Esophagus squamous epithelium (tissue), 5 donors: ENCODE results near the gene PHGDH. TPM values are rescaled to one million over a fixed set of nuclear protein-coding genes. Genes with fewer than 3 reads are reported as not detected.

Experiments
- DNase-seq: peaks from one replicate; lab custom pipeline; 2025; lab: John Stamatoyannopoulos, UW
- H3K27ac ChIP-seq, 4 donors: fragments of 200-600 bp; sonication (generic); one replicate each; pipeline ENCODE4 v1.5.1; 2016 to 2019; ENCODE audit warnings: mild to moderate bottlenecking in 1 of 4
- H3K27me3 ChIP-seq, 4 donors: fragments of 200-600 bp; sonication (generic); 1 replicate in 3 of 4; 2 replicates in 1 of 4; pipeline versions ENCODE4 v1.5.1 to v1.6.0; 2017 to 2021; ENCODE audit warnings: antibody characterized with exemption in 1 of 4
- H3K36me3 ChIP-seq, 3 donors: fragments of 200-600 bp; sonication (generic); one replicate each; pipeline ENCODE4 v1.5.1; 2016 to 2019
- H3K4me1 ChIP-seq, 3 donors: fragments of 200-600 bp; sonication (generic); one replicate each; pipeline ENCODE4 v1.5.1; 2017 to 2019
- H3K4me3 ChIP-seq, 4 donors: fragments of 200-600 bp; sonication (generic); 1 replicate in 3 of 4; 2 replicates in 1 of 4; pipeline ENCODE4 v1.5.1; 2016 to 2019; ENCODE audit warnings: mild to moderate bottlenecking in 2 of 4, moderate library complexity in 1 of 4
- H3K9me3 ChIP-seq, 3 donors: fragments of 200-600 bp; sonication (generic); one replicate each; pipeline ENCODE4 v1.5.1; 2016 to 2019
- CTCF ChIP-seq, 6 experiments: fragments of 450-650 bp in 4 of 6; fragments of 200-600 bp in 2 of 6; sonication (generic) in 2 of 6; IDR thresholded peaks; one replicate each; pipeline ENCODE4 v1.5.1; 2016 to 2019; ENCODE audit warnings: antibody characterized with exemption in 6 of 6, mild to moderate bottlenecking in 4 of 6, moderate library complexity in 4 of 6
- POLR2A ChIP-seq, 4 donors: fragments of 450-650 bp; IDR thresholded peaks; one replicate each; pipeline ENCODE4 v1.6.1; 2017; ENCODE audit warnings: antibody characterized with exemption in 4 of 4, mild to moderate bottlenecking in 4 of 4, moderate library complexity in 3 of 4
- WGBS, 2 donors: methylation state at CpG; one replicate each; pipeline ENCODE4 v1.1.5; 2018; 5-methylcytosine and 5-hydroxymethylcytosine counted together
- intact Hi-C: fragments of 100-400 bp; cut with DNase I; formaldehyde crosslinking; loops from one replicate; pipeline ENCODE4 v1.15.0; 2022
- total RNA-seq, 4 donors: library from RNA; depleted of rRNA; stranded (reverse); fragments of >200 nt; gene quantifications; one replicate each; pipeline ENCODE4 v1.1.0, GENCODE V29; 2016
- donor health status: DM: yes; HTN: yes; CAD: no.

Gene PHGDH
- total RNA-seq, 4 donors from 2014 or later, result 34.5 to 89.7 (median 43.2) TPM

- intact Hi-C loops, result no loop called here
- TF ChIP-seq CTCF (IDR thresholded peaks at IDR 0.05), result no peak
- TF ChIP-seq POLR2A (IDR thresholded peaks at IDR 0.05), result no peak
- no peak for DNase-seq
- Histone ChIP-seq H3K36me3 (no peaks in the 10 kb centered on the region), H3K4me1 (peaks cover 5 to 64% (median 24%) of the 10 kb centered on the region in 3 donors), H3K27me3 (no peaks in the 10 kb centered on the region), H3K9me3 (no peaks in the 10 kb centered on the region), H3K4me3 (no peak overlapping the region), H3K27ac (no peak overlapping the region)
- 65 to 71% methylated on average over 3 of the region's 3 CpGs for WGBS, 2 donors
Measured at GRCh38 chr1:119771770-119772169, 60.0 kb downstream of the PHGDH start.

- no peak overlapping the region for H3K27ac ChIP-seq
- no peak for DNase-seq
- 87 to 90% methylated on average over 2 of the region's 2 CpGs for WGBS, 2 donors
- H3K9me3 ChIP-seq, result no peaks in the 10 kb centered on the region
- H3K4me3 ChIP-seq, result no peak overlapping the region
- no peaks in the 10 kb centered on the region for H3K27me3 ChIP-seq
- intact Hi-C loops, result no loop called here
- peaks cover 3 to 58% (median 19%) of the 10 kb centered on the region in 3 donors for H3K4me1 ChIP-seq
- H3K36me3 ChIP-seq, result no peaks in the 10 kb centered on the region
- TF ChIP-seq CTCF (IDR thresholded peaks at IDR 0.05) (no peak), POLR2A (IDR thresholded peaks at IDR 0.05) (no peak)
Measured at GRCh38 chr1:119772298-119772697, 60.6 kb downstream of the PHGDH start.

DNA sequence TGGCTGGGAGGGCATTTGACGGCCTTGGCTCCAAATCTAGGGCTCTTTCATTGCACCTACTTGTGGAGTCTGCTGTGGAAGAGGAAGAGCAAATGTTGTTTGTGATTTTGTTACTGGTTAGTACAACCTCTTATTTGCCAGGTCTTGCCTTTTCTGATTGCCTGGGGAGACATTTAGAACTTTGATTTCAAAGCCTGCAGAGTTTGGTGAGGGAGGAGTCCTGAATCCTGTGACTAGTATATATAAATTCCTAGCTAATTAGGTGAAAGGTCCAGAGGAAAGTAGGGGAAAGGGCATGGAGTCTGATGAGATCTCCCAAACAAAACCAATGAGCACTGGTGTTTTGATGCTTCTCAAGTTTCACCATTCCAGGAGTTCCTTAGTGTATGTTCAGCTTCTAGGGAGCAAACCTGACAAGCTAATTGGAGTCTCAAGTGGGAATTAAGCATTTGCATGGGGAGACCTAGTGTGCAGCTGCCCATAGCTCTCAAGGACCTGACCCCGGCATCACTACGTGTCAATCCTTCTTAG, 62.0 kb downstream of the PHGDH start:
- DNase-seq, result no peak
- peaks cover 0 to 44% (median 19%) of the 10 kb centered on the region in 3 donors for H3K4me1 ChIP-seq
- no peaks in the 10 kb centered on the region for H3K36me3 ChIP-seq
- intact Hi-C loops, result no loop called here
- no peak overlapping the region for H3K4me3 ChIP-seq
- no peaks in the 10 kb centered on the region for H3K27me3 ChIP-seq
- WGBS, 2 donors, result 49 to 69% methylated on average over 3 of the region's 3 CpGs
- no peak for TF ChIP-seq POLR2A (IDR thresholded peaks at IDR 0.05)
- no peaks in the 10 kb centered on the region for H3K9me3 ChIP-seq
- H3K27ac ChIP-seq, result peak overlapping the region in 1 of 4 donors; percentile 18

DNA sequence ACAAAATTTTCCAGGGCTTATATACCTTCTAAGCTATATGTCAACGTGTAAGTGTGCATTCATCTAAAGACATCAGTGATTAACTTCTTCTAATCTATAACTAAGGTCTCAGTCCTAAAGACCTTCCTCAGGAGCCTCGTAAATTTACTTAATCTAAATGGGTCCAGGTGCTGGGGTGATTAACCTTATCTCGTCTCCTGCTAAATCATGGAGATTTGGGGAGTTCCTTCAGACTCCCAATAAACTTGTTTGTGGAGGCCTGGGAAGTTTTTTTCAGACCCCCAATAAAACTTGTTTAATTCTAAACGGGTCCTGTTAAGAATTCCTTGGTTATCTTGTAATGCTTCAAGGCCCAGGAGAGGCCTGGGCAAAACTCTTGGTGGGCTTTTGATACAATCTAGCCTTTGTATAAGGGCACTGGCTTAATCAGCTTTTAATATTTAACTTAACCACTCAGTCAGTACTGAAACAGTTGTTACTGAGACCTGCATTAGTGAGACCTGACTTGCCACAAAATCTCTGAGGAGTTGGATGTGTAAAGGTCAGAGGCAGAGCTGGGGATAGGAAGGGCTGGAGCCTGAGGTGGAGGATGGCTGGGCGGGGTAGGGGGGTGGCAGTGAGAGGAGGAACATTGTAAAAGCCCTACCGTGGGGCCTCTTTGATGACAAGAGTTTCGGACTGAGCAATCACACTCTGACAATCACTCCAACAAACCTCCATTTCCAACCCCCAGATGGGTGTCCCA, 63.2 kb downstream of the PHGDH start:
- Histone ChIP-seq H3K27me3 (no peaks in the 10 kb centered on the region), H3K27ac (peak overlapping the region in 1 of 4 donors; percentile 1), H3K36me3 (no peaks in the 10 kb centered on the region), H3K4me1 (peaks cover 3 to 41% (median 17%) of the 10 kb centered on the region in 3 donors), H3K9me3 (no peaks in the 10 kb centered on the region), H3K4me3 (no peak overlapping the region)
- DNase-seq, result no peak
- WGBS, 2 donors, result 71 to 84% methylated on average over 7 of the region's 7 CpGs
- no peak for TF ChIP-seq CTCF (IDR thresholded peaks at IDR 0.05)
- no peak for TF ChIP-seq POLR2A (IDR thresholded peaks at IDR 0.05)
- intact Hi-C loops, result no loop called here

DNA sequence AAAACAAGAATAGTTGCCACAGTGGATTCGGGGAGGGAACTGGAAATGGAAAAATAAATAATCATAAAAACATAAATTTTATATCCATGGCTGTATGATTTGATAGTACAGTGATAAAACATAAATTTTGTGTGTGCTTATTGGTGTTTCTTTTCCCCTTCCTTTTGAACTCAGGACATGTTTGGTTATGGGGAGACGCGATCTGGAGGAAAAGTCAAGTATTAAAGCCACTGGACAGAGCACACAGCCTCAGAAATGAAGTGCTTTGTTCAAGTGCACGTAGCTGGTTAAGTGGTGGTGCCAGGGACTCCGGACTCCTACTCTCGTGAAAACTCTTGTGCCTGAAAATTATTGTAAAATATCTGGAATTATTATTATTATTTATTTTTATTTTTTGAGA, 66.6 kb downstream of the PHGDH start:
- intact Hi-C loops, result no loop called here
- Histone ChIP-seq H3K4me1 (peaks cover 10 to 43% (median 13%) of the 10 kb centered on the region in 3 donors), H3K9me3 (no peaks in the 10 kb centered on the region), H3K36me3 (no peaks in the 10 kb centered on the region), H3K4me3 (no peak overlapping the region), H3K27me3 (no peaks in the 10 kb centered on the region), H3K27ac (no peak overlapping the region)
- TF ChIP-seq POLR2A (IDR thresholded peaks at IDR 0.05) (no peak), CTCF (IDR thresholded peaks at IDR 0.05) (no peak)
- DNase-seq, result no peak
- 88 to 95% methylated on average over 6 of the region's 6 CpGs for WGBS, 2 donors
